ENCODE results near the gene LRP3.

The LRP3 gene

DNA sequence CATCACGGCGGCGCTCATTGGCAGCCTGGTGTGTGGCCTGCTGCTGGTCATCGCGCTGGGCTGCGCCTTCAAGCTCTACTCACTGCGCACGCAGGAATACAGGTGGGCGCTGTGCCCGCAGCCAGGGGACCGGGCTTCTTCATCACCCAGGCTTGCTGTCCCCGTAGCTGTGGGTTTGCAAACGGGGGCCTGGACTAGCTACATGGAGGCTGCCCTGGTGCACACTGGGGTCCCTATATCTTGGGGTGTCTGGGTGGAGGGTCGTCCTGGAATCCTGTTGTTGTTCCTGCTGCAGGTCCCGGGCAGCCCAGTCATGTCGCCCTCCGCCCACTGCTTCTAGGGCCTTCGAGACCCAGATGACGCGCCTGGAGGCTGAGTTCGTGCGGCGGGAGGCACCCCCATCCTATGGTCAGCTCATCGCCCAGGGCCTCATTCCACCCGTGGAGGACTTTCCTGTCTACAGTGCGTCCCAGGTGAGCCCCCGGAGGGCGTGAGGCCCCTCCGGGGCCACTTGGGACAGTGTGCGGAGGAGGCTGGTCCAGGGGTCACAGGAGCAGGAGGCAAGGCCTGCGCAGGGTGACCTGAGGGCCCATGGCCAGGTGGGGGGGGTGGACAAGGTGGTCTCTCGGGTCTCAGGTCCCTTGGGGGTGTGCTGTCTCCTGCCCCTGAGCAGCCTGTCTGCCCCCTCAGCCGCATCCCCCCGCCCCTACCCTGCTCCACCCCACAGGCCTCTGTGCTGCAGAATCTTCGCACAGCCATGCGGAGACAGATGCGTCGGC lies 12.3 kb downstream of the LRP3 start:
- TF ChIP-seq MAX (IDR thresholded peaks at IDR 0.05) (no peak), EP300 (IDR thresholded peaks at IDR 0.05; ENCODE audit: borderline replicate concordance) (no peak), TEAD4 (IDR thresholded peaks at IDR 0.05) (no peak), USF1 (IDR thresholded peaks at IDR 0.05) (no peak), TCF12 (IDR thresholded peaks at IDR 0.05; ENCODE audit: low read depth) (no peak), YY1 (IDR thresholded peaks at IDR 0.05; ENCODE audit: low read depth) (no peak), CEBPB (IDR thresholded peaks at IDR 0.05) (no peak), TAF1 (IDR thresholded peaks at IDR 0.05; ENCODE audit: low read depth) (no peak), RAD21 (IDR thresholded peaks at IDR 0.05; ENCODE audit: low read depth) (no peak), CREB1 (IDR thresholded peaks at IDR 0.05; ENCODE audit: low read depth) (no peak), FOXM1 (IDR thresholded peaks at IDR 0.05; ENCODE audit: borderline replicate concordance, low read depth) (no peak), NFIC (IDR thresholded peaks at IDR 0.05) (no peak), ZBTB7A (IDR thresholded peaks at IDR 0.05; ENCODE audit: low read depth) (no peak)
- TF ChIP-seq, protein P1, sequence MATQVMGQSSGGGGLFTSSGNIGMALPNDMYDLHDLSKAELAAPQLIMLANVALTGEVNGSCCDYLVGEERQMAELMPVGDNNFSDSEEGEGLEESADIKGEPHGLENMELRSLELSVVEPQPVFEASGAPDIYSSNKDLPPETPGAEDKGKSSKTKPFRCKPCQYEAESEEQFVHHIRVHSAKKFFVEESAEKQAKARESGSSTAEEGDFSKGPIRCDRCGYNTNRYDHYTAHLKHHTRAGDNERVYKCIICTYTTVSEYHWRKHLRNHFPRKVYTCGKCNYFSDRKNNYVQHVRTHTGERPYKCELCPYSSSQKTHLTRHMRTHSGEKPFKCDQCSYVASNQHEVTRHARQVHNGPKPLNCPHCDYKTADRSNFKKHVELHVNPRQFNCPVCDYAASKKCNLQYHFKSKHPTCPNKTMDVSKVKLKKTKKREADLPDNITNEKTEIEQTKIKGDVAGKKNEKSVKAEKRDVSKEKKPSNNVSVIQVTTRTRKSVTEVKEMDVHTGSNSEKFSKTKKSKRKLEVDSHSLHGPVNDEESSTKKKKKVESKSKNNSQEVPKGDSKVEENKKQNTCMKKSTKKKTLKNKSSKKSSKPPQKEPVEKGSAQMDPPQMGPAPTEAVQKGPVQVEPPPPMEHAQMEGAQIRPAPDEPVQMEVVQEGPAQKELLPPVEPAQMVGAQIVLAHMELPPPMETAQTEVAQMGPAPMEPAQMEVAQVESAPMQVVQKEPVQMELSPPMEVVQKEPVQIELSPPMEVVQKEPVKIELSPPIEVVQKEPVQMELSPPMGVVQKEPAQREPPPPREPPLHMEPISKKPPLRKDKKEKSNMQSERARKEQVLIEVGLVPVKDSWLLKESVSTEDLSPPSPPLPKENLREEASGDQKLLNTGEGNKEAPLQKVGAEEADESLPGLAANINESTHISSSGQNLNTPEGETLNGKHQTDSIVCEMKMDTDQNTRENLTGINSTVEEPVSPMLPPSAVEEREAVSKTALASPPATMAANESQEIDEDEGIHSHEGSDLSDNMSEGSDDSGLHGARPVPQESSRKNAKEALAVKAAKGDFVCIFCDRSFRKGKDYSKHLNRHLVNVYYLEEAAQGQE (IDR thresholded peaks at IDR 0.05; ENCODE audit: low read depth) = no peak

- TF ChIP-seq FOXM1 (IDR thresholded peaks at IDR 0.05; ENCODE audit: borderline replicate concordance, low read depth) (no peak), EP300 (IDR thresholded peaks at IDR 0.05; ENCODE audit: borderline replicate concordance) (no peak), TEAD4 (IDR thresholded peaks at IDR 0.05) (no peak), RAD21 (IDR thresholded peaks at IDR 0.05; ENCODE audit: low read depth) (no peak), CEBPB (IDR thresholded peaks at IDR 0.05) (no peak), CREB1 (IDR thresholded peaks at IDR 0.05; ENCODE audit: low read depth) (no peak), ZBTB7A (IDR thresholded peaks at IDR 0.05; ENCODE audit: low read depth) (no peak), EGR1 (IDR thresholded peaks at IDR 0.05) (no peak), NFIC (IDR thresholded peaks at IDR 0.05) (no peak), TAF1 (IDR thresholded peaks at IDR 0.05; ENCODE audit: low read depth) (no peak), USF1 (IDR thresholded peaks at IDR 0.05) (no peak), TCF12 (IDR thresholded peaks at IDR 0.05; ENCODE audit: low read depth) (no peak), MAX (IDR thresholded peaks at IDR 0.05) (no peak), YY1 (IDR thresholded peaks at IDR 0.05; ENCODE audit: low read depth) (no peak)
- TF ChIP-seq, protein P1 (IDR thresholded peaks at IDR 0.05; ENCODE audit: low read depth) = no peak
Measured at GRCh38 chr19:33207040-33207620, 13.0 kb downstream of the LRP3 start.

DNA sequence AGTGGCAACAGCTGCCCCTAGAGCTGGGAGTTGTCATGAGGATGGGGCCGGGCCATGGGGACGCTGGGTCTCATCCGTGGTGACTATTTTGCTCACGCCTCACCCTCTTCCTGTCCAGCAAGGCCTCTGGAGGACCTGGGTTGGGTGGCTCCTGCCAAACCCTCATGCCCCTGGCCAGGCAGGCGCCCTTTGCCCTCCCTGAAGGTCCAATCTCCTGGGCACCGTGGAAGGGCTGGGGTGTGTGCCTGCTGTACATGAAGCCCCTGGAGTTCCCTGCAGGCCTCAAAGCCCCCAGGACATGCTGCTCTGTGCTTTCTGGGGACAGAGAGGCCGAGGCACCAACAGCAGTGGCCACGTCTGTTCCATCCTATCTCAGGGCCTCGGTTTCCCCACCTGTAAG lies 13.8 kb downstream of the LRP3 start:
- TF ChIP-seq TAF1 (IDR thresholded peaks at IDR 0.05; ENCODE audit: low read depth) (no peak), CEBPB (IDR thresholded peaks at IDR 0.05) (no peak), MAX (IDR thresholded peaks at IDR 0.05) (no peak), ZBTB7A (IDR thresholded peaks at IDR 0.05; ENCODE audit: low read depth) (no peak), FOXM1 (IDR thresholded peaks at IDR 0.05; ENCODE audit: borderline replicate concordance, low read depth) (no peak), YY1 (IDR thresholded peaks at IDR 0.05; ENCODE audit: low read depth) (no peak), RAD21 (IDR thresholded peaks at IDR 0.05; ENCODE audit: low read depth) (no peak), EGR1 (IDR thresholded peaks at IDR 0.05) (no peak), USF1 (IDR thresholded peaks at IDR 0.05) (no peak), TEAD4 (IDR thresholded peaks at IDR 0.05) (no peak), CREB1 (IDR thresholded peaks at IDR 0.05; ENCODE audit: low read depth) (no peak)

GRCh38 chr19:33208371-33208895 lies 14.3 kb downstream of the LRP3 start:
- no peak for TF ChIP-seq MAX (IDR thresholded peaks at IDR 0.05)
- no peak for TF ChIP-seq CREB1 (IDR thresholded peaks at IDR 0.05; ENCODE audit: low read depth)
- no peak for TF ChIP-seq RAD21 (IDR thresholded peaks at IDR 0.05; ENCODE audit: low read depth)
- TF ChIP-seq NFIC (IDR thresholded peaks at IDR 0.05) = no peak
- TF ChIP-seq, protein P1 (IDR thresholded peaks at IDR 0.05; ENCODE audit: low read depth) = no peak
- TF ChIP-seq ZBTB7A (IDR thresholded peaks at IDR 0.05; ENCODE audit: low read depth) = no peak
- no peak for TF ChIP-seq EP300 (IDR thresholded peaks at IDR 0.05; ENCODE audit: borderline replicate concordance)
- no peak for TF ChIP-seq TAF1 (IDR thresholded peaks at IDR 0.05; ENCODE audit: low read depth)
- TF ChIP-seq CEBPB (IDR thresholded peaks at IDR 0.05) = no peak
- TF ChIP-seq FOXM1 (IDR thresholded peaks at IDR 0.05; ENCODE audit: borderline replicate concordance, low read depth) = no peak
- no peak for TF ChIP-seq EGR1 (IDR thresholded peaks at IDR 0.05)
- TF ChIP-seq USF1 (IDR thresholded peaks at IDR 0.05) = no peak

Measured in Ishikawa (cell line).